SJCRH30 (cell line): ENCODE results near the gene ATP5F1E. TPM values are rescaled to one million over a fixed set of nuclear protein-coding genes. Genes with fewer than 3 reads are reported as not detected.
A peak's percentile ranks its signal among the peaks of the same experiment; 100 is the strongest.
"Not testable (repeated sequence)": the region's sequence is repeated elsewhere in the genome, so short reads cannot be mapped to it uniquely, and the experiment has no call there.

Experiments
- DNase-seq, 2 experiments: peaks; one replicate each; pipeline ENCODE4 v3.0.0-alpha.2; 2015 to 2020
- H3K27ac ChIP-seq: fragments of 250-450 bp; sonication (Bioruptor Pico); 2 replicates; pipeline ENCODE4 v1.5.1; 2020; ENCODE audit warnings: mild to moderate bottlenecking, moderate library complexity
- H3K27me3 ChIP-seq: fragments of 250-450 bp; sonication (Bioruptor Pico); 2 replicates; pipeline ENCODE4 v1.5.1; 2020; ENCODE audit warnings: mild to moderate bottlenecking, moderate library complexity
- H3K36me3 ChIP-seq: fragments of 250-450 bp; sonication (Bioruptor Pico); 2 replicates; pipeline ENCODE4 v1.5.1; 2020; ENCODE audit warnings: mild to moderate bottlenecking, moderate library complexity
- H3K4me1 ChIP-seq: fragments of 250-450 bp; sonication (Bioruptor Pico); 2 replicates; pipeline ENCODE4 v1.5.1; 2020; ENCODE audit warnings: mild to moderate bottlenecking, moderate library complexity
- H3K4me3 ChIP-seq: fragments of 250-450 bp; sonication (Bioruptor Pico); 2 replicates; pipeline ENCODE4 v1.5.1; 2020; ENCODE audit warnings: mild to moderate bottlenecking, moderate library complexity
- H3K9me3 ChIP-seq: fragments of 250-450 bp; sonication (Bioruptor Pico); replicated peaks from 2 replicates; pipeline ENCODE4 v1.5.1; 2020; ENCODE audit warnings: mild to moderate bottlenecking, moderate library complexity
- total RNA-seq: library from RNA; depleted of rRNA; stranded (reverse); fragments of >200 nt; shearing (Covaris generic); gene quantifications from 2 replicates; pipeline ENCODE4 v1.2.3, GENCODE V29; 2014

ATP5F1E gene
- total RNA-seq, 1 experiment from 2014 or later, result 133 TPM

DNA sequence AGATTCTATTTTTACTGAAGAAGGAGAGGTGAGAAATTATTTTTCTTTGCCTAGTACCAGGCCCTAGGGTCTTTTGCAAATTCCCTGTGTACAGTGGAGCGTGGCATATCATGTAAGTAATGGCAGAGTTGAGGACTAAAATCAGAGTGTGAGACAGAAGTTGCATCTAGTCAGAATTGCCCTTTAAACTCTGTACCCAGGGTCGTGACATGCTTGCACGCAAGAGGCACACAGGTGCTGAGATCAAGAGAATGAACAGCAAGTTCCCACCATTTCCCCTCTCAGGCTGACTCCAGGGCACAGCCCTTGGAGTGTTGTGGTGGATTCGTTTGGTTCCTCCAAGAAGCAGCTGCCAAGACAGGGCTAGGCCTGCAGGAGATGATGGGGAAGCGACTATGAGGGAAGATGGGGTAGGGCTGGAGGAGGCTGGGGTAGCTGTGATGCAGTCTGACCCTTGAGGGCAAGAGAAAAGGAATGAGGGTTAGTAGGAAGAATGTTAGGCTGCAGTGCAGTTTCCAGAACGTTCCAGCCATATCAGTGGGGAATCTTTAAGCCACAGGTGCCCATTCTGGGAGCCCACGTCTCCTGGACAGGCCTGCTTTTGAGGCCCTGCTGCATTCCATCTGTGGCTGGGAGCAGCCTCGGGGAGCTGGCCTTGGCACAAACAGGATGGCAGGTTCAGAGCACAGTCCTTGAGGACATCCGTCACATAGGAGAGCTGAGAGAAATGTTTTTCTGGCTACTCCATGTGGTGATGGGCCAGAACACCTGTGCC, 44.2 kb downstream of the ATP5F1E start:
- no peaks in the 10 kb centered on the region for H3K27me3 ChIP-seq
- no peak overlapping the region for H3K4me3 ChIP-seq
- H3K36me3 ChIP-seq, result peaks cover 82% of the 10 kb centered on the region
- no peaks in the 10 kb centered on the region for H3K9me3 ChIP-seq
- no peak for DNase-seq
- peaks cover 2% of the 10 kb centered on the region for H3K4me1 ChIP-seq
- H3K27ac ChIP-seq, result no peak overlapping the region

DNA sequence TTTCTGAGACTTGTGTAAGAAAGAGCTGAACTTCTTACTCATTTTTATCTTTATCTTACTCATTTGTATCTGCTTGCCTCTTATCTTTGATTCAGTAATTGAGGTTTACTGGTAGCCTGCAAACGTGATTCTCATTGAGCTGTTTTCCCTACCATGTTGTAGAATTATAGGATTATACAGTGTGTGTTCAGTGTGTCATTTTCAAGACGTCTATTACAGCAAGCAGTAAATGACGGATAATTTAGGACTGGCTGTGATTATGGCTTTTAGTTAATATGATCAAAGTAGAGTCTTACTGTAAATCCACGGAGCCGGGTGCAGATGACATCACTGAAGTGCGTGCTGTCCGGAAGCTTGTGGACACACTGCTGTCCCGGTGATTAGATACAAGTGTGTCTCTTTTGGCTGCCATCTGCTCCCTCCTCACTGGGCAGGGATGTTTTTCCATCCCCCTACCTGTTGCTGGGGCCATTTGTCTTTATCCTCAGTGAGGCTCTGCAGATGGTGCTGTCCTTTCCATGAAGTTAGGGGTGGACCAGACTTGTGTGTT, 45.1 kb downstream of the ATP5F1E start:
- no peak for DNase-seq
- no peaks in the 10 kb centered on the region for H3K9me3 ChIP-seq
- H3K36me3 ChIP-seq, result peaks cover 77% of the 10 kb centered on the region
- no peaks in the 10 kb centered on the region for H3K27me3 ChIP-seq
- peaks cover 7% of the 10 kb centered on the region for H3K4me1 ChIP-seq
- H3K4me3 ChIP-seq, result no peak overlapping the region
- no peak overlapping the region for H3K27ac ChIP-seq

DNA sequence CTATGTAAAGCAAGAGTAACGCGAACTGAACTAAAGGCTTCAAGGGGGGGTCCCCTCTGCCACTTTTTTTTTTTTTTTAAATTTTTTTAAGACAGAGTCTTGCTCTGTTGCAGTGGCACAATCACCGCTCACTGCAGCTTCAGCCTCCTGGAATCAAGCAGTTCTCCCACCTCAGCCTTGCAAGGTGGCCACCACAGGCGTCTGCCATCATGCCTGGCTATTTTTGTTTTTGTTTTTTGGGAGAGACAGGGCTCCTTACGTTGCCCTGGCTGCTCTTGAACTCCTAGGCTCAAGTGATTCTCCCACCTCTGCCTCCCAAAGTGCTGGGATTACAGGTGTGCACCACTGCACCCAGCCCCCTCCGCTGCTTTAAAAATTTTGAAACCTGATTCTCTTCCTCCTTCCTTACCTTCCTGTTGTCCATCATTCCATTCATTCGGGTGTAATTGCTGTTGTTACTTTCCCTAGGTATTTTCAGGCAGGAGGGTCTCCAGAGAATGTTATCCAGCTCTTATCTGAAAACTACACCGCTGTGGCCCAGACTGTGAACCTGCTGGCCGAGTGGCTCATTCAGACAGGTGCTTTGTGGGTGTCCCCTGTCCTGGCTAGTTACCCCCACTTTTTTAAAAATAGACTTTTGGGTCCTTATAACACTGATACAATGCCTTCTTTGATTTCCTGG, 45.7 kb downstream of the ATP5F1E start:
- Histone ChIP-seq H3K36me3 (peaks cover 71% of the 10 kb centered on the region), H3K9me3 (no peaks in the 10 kb centered on the region), H3K4me3 (no peak overlapping the region), H3K27me3 (no peaks in the 10 kb centered on the region), H3K27ac (no peak overlapping the region), H3K4me1 (peaks cover 7% of the 10 kb centered on the region)
- DNase-seq, result no peak

DNA sequence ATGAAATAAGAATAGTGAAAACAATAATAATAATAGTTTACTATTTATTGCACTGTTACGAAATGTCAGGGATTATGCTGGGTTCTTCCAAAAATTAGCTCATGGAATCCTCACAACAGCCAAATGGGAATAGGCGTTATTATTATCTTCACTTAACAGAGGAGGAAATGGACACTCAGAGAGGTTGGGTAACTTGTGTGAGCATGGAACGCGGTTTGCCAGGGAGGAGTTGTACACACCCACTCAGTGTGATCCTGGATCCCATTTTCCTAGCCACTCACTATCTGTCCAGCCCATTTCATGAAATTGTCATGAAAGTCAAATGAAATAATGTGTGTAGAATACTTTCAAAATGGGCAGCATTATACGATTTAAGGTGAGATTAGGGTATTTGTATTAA, 46.5 kb downstream of the ATP5F1E start:
- Histone ChIP-seq H3K4me3 (no peak overlapping the region), H3K27ac (no peak overlapping the region), H3K9me3 (no peaks in the 10 kb centered on the region), H3K4me1 (peaks cover 7% of the 10 kb centered on the region), H3K36me3 (peaks cover 64% of the 10 kb centered on the region), H3K27me3 (no peaks in the 10 kb centered on the region)
- DNase-seq, result no peak

DNA sequence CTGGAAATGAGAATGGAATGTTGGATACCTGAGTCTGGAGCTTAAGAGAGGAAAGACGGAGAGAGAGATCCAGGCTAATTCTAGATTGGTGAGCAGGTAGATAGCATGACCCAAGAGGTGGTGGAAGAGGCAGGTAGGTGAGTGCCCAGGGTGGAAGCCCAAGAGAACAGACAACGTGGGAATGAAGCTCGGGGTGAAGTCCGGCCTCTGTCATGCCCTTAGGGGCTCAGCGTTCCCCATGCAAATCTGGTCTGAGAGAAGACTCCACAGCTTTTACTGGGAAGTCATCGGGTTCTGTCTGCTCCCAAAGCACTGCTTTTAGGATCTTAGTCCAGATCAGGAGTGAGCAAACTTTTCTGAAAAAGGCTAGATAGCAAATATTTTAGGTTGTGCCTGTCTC, 47.4 kb downstream of the ATP5F1E start:
- peaks cover 7% of the 10 kb centered on the region for H3K4me1 ChIP-seq
- H3K27me3 ChIP-seq, result no peaks in the 10 kb centered on the region
- no peak overlapping the region for H3K4me3 ChIP-seq
- H3K36me3 ChIP-seq, result peaks cover 54% of the 10 kb centered on the region
- no peak for DNase-seq
- H3K9me3 ChIP-seq, result no peaks in the 10 kb centered on the region
- no peak overlapping the region for H3K27ac ChIP-seq

DNA sequence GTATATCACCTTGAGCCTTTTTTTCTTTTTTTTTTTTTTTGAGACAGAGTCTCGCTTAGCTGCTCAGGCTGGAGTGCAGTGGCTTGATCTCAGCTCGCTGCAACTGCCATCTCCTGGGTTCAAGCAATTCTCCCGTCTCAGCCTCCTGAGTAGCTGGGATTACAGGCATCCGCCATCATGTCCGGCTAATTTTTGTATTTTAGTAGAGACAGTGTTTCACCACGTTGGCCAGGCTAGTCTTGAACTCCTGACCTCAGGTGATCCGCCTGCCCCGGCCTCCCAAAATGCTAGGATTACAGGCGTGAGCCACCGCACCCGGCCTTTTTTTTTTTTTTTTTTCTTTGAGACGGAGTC, 49.0 kb downstream of the ATP5F1E start:
- not testable (repeated sequence) for H3K9me3 ChIP-seq, H3K4me1 ChIP-seq, H3K4me3 ChIP-seq, DNase-seq, H3K27ac ChIP-seq, H3K27me3 ChIP-seq
- peaks cover 38% of the 10 kb centered on the region for H3K36me3 ChIP-seq

DNA sequence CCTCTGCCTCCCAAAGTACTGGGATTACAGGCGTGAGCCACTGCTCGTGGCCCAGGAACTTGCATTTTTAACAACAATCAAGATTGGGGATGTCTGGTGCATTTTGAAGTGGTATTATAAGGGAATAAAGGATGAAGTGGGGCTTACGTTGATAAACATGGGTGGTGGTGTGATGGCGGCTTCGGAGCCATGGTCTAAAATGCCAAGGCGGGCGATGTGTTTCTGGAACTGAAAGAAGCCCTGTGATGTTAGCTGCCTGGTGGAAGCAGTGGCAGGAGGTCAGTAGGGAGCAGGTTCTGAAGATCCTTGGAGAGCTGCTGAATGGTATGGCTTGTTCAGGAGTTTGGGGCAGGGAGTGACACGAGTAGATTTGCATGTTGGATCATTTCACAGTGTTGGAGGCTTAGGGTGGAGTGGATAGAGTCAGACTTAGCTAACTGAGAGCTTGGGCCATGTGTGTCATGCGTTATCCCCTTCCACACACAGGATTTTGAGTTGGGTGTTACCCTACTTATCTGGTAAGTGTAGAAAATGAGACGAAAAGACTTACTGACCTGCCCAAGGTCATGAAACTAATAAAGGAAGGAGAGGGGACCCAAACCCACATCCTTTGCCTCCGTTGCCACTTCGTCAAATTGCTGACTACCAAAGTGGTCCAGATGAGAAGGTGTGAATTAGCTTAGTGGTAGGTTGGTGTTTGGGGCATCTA, 49.6 kb downstream of the ATP5F1E start:
- Histone ChIP-seq H3K9me3 (no peaks in the 10 kb centered on the region), H3K4me3 (peak overlapping the region; percentile 84), H3K27me3 (no peaks in the 10 kb centered on the region), H3K36me3 (peaks cover 33% of the 10 kb centered on the region), H3K27ac (no peak overlapping the region), H3K4me1 (peaks cover 7% of the 10 kb centered on the region)
- no peak for DNase-seq

DNA sequence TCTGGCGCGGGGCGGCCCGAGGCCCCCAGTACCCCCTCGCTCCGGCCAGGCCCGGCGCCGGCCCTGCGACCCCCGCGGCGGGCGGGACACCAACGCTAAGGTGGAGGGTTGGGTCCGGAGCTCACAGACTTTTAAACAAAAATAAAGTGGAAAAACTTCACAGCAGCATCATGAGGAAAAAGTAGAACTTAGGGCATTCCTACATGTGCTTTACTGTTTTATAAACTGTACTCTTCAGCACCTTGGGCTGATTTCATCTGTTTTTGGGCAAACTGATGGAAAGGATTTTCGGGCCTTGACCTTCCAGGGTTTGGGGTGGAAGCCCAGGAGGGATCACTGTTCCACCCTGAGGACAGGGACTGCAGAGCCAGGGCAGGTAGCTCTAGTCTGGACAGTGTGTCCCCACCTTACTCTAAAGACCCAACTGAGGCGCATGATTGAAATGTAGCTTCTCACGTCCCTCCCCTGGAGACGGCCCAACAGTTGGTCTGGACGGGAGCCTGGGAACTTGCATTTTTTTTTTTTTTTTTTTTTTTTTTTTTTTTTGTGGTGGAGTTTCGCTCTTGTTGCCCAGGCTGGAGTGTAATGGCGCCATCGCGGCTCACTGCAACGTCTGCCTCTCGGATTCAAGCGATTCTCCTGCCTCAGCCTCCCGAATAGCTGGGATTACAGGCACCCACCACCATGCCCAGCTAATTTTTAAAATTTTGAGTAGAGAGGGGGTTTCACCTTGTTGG, 50.3 kb downstream of the ATP5F1E start:
- H3K9me3 ChIP-seq, result no peaks in the 10 kb centered on the region
- H3K4me1 ChIP-seq, result peaks cover 7% of the 10 kb centered on the region
- peak overlapping the region; percentile 84 for H3K4me3 ChIP-seq
- peak; percentile 57 to 68 for DNase-seq
- peaks cover 25% of the 10 kb centered on the region for H3K36me3 ChIP-seq
- peak overlapping the region; percentile 58 for H3K27ac ChIP-seq
- no peaks in the 10 kb centered on the region for H3K27me3 ChIP-seq

DNA sequence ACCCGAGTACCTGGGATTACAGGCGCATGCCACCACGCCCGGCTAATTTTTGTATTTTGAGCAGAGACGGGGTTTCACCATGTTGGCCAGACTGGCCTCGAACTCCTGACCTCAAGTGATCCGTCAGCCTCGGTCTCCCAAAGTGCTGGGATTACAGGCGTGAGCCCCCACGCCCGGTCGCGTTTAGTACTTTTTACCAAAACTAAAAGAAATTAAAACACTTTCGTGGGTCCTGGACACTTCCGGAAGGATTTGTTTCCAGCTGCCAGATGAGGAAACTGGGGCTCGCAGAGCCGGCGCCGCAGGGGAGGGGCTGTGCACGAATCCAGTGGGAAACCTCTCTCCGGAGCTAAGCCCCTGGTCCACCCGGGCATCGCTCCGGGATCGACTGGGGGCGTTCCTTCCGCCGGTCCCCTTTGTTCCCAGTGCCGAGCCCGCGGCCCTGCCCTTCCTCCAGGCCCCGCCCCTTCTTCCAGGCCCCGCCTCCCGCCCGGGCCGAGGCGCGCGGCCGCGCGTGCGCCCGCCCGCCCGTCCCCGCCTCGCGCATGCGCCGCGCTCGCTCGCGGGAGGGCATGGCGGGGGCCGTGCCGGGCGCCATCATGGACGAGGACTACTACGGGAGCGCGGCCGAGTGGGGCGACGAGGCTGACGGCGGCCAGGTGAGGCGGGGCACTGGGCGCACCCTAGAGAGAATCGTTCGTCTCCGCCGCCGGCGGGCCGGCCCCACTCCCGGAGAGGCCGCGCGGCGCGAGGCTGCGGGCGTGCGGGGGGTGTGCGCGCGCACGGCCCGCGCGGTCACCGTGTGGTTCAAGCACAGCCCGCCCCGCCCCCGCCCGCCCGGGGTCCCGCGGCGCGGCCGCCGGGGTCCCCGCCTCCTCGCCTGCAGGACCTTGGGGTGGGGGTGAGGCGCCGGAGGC, 51.2 kb downstream of the ATP5F1E start, which contains the start of gene NELFCD:
Gene NELFCD (plus strand): TSS at position 546 of the 917 bp plus-strand sequence. CDS start 54 bp downstream, at position 600.
- H3K4me1 ChIP-seq, result peaks cover 7% of the 10 kb centered on the region
- peak; percentile 98 for DNase-seq
- H3K4me3 ChIP-seq, result peak within 1 kb of the TSS; percentile 84
- H3K9me3 ChIP-seq, result peaks cover 5% of the 10 kb centered on the region; the same call in 1 of the 2 replicates
- peak within 1 kb of the TSS; percentile 58 for H3K27ac ChIP-seq
- H3K27me3 ChIP-seq, result no peaks in the 10 kb centered on the region
- H3K36me3 ChIP-seq, result peaks cover 18% of the 10 kb centered on the region

DNA sequence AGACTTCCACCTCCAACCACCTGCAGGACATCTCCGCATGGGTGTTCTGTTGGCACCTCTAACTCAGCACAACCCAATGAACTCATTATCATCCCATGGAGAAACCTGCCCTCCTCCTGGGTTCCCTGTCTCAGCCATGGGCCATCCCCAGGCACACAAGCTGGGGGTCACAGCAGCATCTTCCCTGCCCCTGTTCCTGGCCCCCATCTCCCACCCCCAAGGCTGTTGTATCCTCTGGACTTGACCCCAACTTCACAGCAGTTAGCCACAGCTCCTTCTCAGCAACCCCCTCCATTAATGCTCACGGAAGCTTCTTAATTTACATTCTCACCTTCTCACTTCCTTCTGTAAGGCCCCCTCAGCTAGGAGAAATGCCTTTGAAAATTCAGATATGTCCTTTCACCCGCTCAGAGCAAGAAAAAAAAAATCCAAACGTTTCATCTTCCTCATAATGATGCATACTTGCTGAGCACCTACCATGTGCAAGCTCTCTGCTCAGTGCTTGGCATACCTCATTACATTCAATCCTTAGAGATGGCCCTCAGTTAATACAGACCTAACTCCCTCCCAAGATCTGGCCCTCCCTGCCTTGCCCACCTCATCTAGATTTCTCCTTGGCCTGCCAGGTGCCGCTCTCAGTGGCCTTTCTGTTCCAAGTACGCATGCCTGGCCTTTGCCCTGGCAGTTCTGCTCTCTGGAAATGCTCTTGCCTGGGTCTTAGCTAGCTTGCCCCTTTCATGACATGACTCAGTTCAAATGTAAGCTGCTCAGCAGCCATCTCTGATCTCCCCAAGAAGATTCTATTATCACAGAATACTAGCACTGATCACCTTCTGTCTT, 53.6 kb downstream of the ATP5F1E start:
- no peak for DNase-seq
- H3K27ac ChIP-seq, result no peak overlapping the region
- H3K27me3 ChIP-seq, result no peaks in the 10 kb centered on the region
- H3K4me3 ChIP-seq, result no peak overlapping the region
- H3K4me1 ChIP-seq, result peaks cover 7% of the 10 kb centered on the region
- H3K9me3 ChIP-seq, result peaks cover 14% of the 10 kb centered on the region
- H3K36me3 ChIP-seq, result 0 out of 2 replicates have a peak, but pooled peaks cover 5% of the 10 kb centered on the region

DNA sequence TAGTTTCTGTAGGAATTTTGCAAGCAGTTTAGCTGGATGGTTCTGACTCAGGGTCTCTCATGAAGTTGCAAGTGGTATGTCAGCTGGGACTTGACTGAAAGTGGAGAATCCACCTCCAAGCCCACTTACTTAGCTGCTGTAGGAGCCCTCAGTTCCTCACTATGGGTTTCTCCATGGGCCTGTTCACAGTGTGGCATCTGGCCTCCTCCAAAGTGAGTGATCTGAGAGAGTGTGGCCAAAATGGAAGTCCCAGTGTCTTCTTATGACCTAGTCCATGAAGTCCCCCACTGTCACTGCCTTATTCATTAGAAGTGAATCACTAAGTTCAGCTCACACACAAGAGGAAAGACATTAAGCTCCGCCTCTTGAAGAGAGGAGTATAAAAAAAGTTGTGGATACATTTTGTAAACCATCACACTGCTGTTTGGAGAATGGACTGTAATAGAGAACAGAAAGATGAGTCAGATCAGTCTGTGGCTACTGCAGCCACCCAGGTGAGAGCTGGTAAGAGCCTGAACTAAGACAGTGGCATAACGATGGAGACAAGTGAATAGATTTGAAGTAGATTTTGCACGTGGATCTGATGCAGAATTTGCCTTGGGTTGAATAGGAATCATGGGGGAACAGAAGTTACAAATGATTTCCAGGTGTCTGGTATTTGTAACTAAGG, 55.9 kb downstream of the ATP5F1E start:
- H3K36me3 ChIP-seq, result no peaks in the 10 kb centered on the region
- DNase-seq, result no peak
- H3K27me3 ChIP-seq, result no peaks in the 10 kb centered on the region
- no peak overlapping the region for H3K27ac ChIP-seq
- no peak overlapping the region for H3K4me3 ChIP-seq
- H3K4me1 ChIP-seq, result no peaks in the 10 kb centered on the region
- H3K9me3 ChIP-seq, result peaks cover 14% of the 10 kb centered on the region
